HG03159 (cell line): ENCODE data around the gene PTPRG.
A peak's percentile ranks its signal among the peaks of the same experiment; 100 is the strongest.

Experiments
- ATAC-seq: cut with Tn5 transposase; IDR thresholded peaks from one replicate; pipeline ENCODE4 v1.9.1; 2021; ENCODE audit warnings: mild to moderate bottlenecking, moderate library complexity; ENCODE audit not compliant: unreplicated experiment

The PTPRG gene

GRCh38 chr3:61877359-61878138 is 316.2 kb downstream of the PTPRG start:
- ATAC-seq, result peak; percentile 91

- no peak for ATAC-seq
Measured at GRCh38 chr3:61882253-61882652, 320.9 kb downstream of the PTPRG start.

- no peak for ATAC-seq
Measured at GRCh38 chr3:61884794-61885193, 323.4 kb downstream of the PTPRG start.

GRCh38 chr3:61885414-61885813 is 324.0 kb downstream of the PTPRG start:
- ATAC-seq, result no peak

GRCh38 chr3:61887206-61887605 is 325.8 kb downstream of the PTPRG start:
- no peak for ATAC-seq

GRCh38 chr3:61889259-61889658 is 327.9 kb downstream of the PTPRG start:
- ATAC-seq, result no peak

- ATAC-seq, result no peak
Measured at GRCh38 chr3:61890167-61890566, 328.8 kb downstream of the PTPRG start.

- ATAC-seq, result no peak
Measured at GRCh38 chr3:61890586-61890985, 329.2 kb downstream of the PTPRG start.

- no peak for ATAC-seq
Measured at GRCh38 chr3:61892891-61893290, 331.5 kb downstream of the PTPRG start.

- ATAC-seq, result no peak
Measured at GRCh38 chr3:61893840-61894566, 332.6 kb downstream of the PTPRG start.

GRCh38 chr3:61894988-61895935 is 333.9 kb downstream of the PTPRG start:
- ATAC-seq, result peak; percentile 98

- ATAC-seq, result no peak
Measured at GRCh38 chr3:61896251-61896650, 334.9 kb downstream of the PTPRG start.

- ATAC-seq, result no peak
Measured at GRCh38 chr3:61897848-61898247, 336.5 kb downstream of the PTPRG start.

- ATAC-seq, result no peak
Measured at GRCh38 chr3:61899700-61900462, 338.5 kb downstream of the PTPRG start.

GRCh38 chr3:61901496-61901895 is 340.1 kb downstream of the PTPRG start:
- no peak for ATAC-seq

GRCh38 chr3:61901986-61902385 is 340.6 kb downstream of the PTPRG start:
- ATAC-seq, result no peak

- ATAC-seq, result no peak
Measured at GRCh38 chr3:61903074-61903473, 341.7 kb downstream of the PTPRG start.

GRCh38 chr3:61903931-61904657 is 342.7 kb downstream of the PTPRG start:
- ATAC-seq, result peak; percentile 59

GRCh38 chr3:61907210-61907795 is 345.9 kb downstream of the PTPRG start:
- ATAC-seq, result no peak
